H1 (cell line): ENCODE data around the gene GREB1. TPM values are rescaled to one million over a fixed set of nuclear protein-coding genes. Genes with fewer than 3 reads are reported as not detected.

Experiments used
- CTCF ChIA-PET: fragments of 300-600 bp; sonication (Branson Sonifier 250); formaldehyde crosslinking; loops from one replicate; lab custom pipeline; 2021; ENCODE audit not compliant: partially characterized antibody; lab: Charles Lee
- POLR2A ChIA-PET: fragments of 300-600 bp; sonication (Branson Sonifier 250); formaldehyde crosslinking; loops from one replicate; lab custom pipeline; 2021; ENCODE audit warnings: inconsistent platforms; ENCODE audit not compliant: partially characterized antibody; lab: Charles Lee
- DNase-seq, 2 experiments: peaks; one replicate each; pipeline versions ENCODE4 v3.0.0 to v3.0.0-alpha.2; 2010 to 2022; ENCODE audit warnings: low spot score in 2 of 2, low read depth in 1 of 2, mixed read lengths in 1 of 2
- FAIRE-seq: peaks from 2 replicates; lab custom pipeline; 2011; peaks lifted over from hg19 to GRCh38; lab: Jason Lieb, UNC
- H2AFZ ChIP-seq: 2 replicates; pipeline ENCODE4 v1.8.1; 2012; ENCODE audit warnings: low read length, inconsistent platforms
- H2AK5ac ChIP-seq: 2 replicates; pipeline ENCODE4 v1.6.1; 2013; ENCODE audit warnings: low read depth, low read length
- H2BK120ac ChIP-seq: replicated peaks from 2 replicates; pipeline ENCODE3; 2013; ENCODE audit warnings: low read depth, low read length, inconsistent platforms
- H2BK12ac ChIP-seq: 2 replicates; pipeline ENCODE4 v1.6.1; 2013; ENCODE audit warnings: low read depth, low read length
- H2BK15ac ChIP-seq: 2 replicates; pipeline ENCODE4 v1.6.1; 2013; ENCODE audit warnings: low read length
- H2BK20ac ChIP-seq: 2 replicates; pipeline ENCODE4 v1.6.1; 2013; ENCODE audit warnings: low read length
- H2BK5ac ChIP-seq: 2 replicates; pipeline ENCODE4 v1.6.1; 2013; ENCODE audit warnings: low read depth, low read length
- H3K14ac ChIP-seq: 2 replicates; pipeline ENCODE4 v1.6.1; 2013; ENCODE audit warnings: inconsistent platforms; ENCODE audit not compliant: insufficient read length
- H3K18ac ChIP-seq: 2 replicates; pipeline ENCODE4 v1.6.1; 2013; ENCODE audit warnings: low read length; ENCODE audit errors: extremely low read depth
- H3K23ac ChIP-seq: 2 replicates; pipeline ENCODE4 v1.6.1; 2013; ENCODE audit warnings: inconsistent platforms; ENCODE audit not compliant: insufficient read length
- H3K23me2 ChIP-seq: 2 replicates; pipeline ENCODE4 v1.6.1; 2013; ENCODE audit warnings: low read depth, low read length
- H3K27ac ChIP-seq: 2 replicates; pipeline ENCODE4 v1.6.1; 2011; ENCODE audit warnings: low read depth, low read length, inconsistent platforms
- H3K27me3 ChIP-seq, 4 experiments: replicated peaks in 1 of 4; 1 replicate in 1 of 4; 2 replicates in 3 of 4; pipeline versions ENCODE4 v1.6.1 to v1.8.1; 2011 to 2013; ENCODE audit warnings: low read length in 3 of 4, mild to moderate bottlenecking in 3 of 4, inconsistent platforms in 2 of 4, mixed read lengths in 2 of 4, moderate library complexity in 1 of 4; ENCODE audit not compliant: control insufficient read depth in 3 of 4, insufficient read depth in 3 of 4; ENCODE audit errors: extremely low read depth in 1 of 4
- H3K36me3 ChIP-seq, 4 experiments: 2 replicates each; pipeline versions ENCODE4 v1.6.1 to v1.8.1; 2011 to 2013; ENCODE audit warnings: mild to moderate bottlenecking in 4 of 4, low read length in 3 of 4, moderate library complexity in 2 of 4, control low read depth in 1 of 4, inconsistent platforms in 1 of 4; ENCODE audit not compliant: insufficient read depth in 4 of 4, control insufficient read depth in 2 of 4
- H3K4ac ChIP-seq: replicated peaks from 2 replicates; pipeline ENCODE3; 2013; ENCODE audit warnings: low read length, low read depth, mixed read lengths, inconsistent platforms; ENCODE audit not compliant: insufficient read length
- H3K4me1 ChIP-seq, 4 experiments: replicated peaks in 1 of 4; 1 replicate in 1 of 4; 2 replicates in 3 of 4; pipeline versions ENCODE4 v1.6.1 to v1.8.1; 2011 to 2013; ENCODE audit warnings: low read length in 3 of 4, inconsistent platforms in 2 of 4, mixed read lengths in 1 of 4; ENCODE audit not compliant: insufficient read depth in 4 of 4, control insufficient read depth in 3 of 4
- H3K4me2 ChIP-seq, 2 experiments: 2 replicates each; pipeline versions ENCODE4 v1.6.1 to v1.8.1; 2011 to 2013; ENCODE audit warnings: low read depth in 2 of 2, low read length in 2 of 2, control low read depth in 1 of 2, inconsistent platforms in 1 of 2, mild to moderate bottlenecking in 1 of 2; ENCODE audit not compliant: insufficient read depth in 1 of 2
- H3K4me3 ChIP-seq, 4 experiments: fragments of 200-600, 300-600 bp in 1 of 4; sonication (generic), shearing (Covaris generic), sonication (Bioruptor Twin) in 1 of 4; 2 replicates each; pipeline versions ENCODE4 v1.5.1 to v1.8.1; 2011 to 2016; ENCODE audit warnings: low read length in 4 of 4, low read depth in 3 of 4, control low read depth in 2 of 4, inconsistent platforms in 2 of 4, mild to moderate bottlenecking in 2 of 4, mixed read lengths in 1 of 4, moderate library complexity in 1 of 4; ENCODE audit not compliant: insufficient read depth in 2 of 4; ENCODE audit errors: extremely low read depth in 1 of 4
- H3K56ac ChIP-seq: replicated peaks from 2 replicates; pipeline ENCODE3; 2013; ENCODE audit warnings: low read depth, mild to moderate bottlenecking, mixed read lengths, low read length, inconsistent platforms; ENCODE audit not compliant: insufficient read length
- H3K79me1 ChIP-seq: 2 replicates; pipeline ENCODE4 v1.6.1; 2013; ENCODE audit warnings: low read depth, low read length, control low read depth
- H3K79me2 ChIP-seq, 2 experiments: 2 replicates each; pipeline versions ENCODE4 v1.6.1 to v1.8.1; 2012 to 2013; ENCODE audit warnings: low read length in 2 of 2, mild to moderate bottlenecking in 2 of 2, inconsistent platforms in 1 of 2; ENCODE audit not compliant: insufficient read depth in 2 of 2, control insufficient read depth in 1 of 2
- H3K9ac ChIP-seq, 4 experiments: replicated peaks in 1 of 4; 1 replicate in 1 of 4; 2 replicates in 3 of 4; pipeline versions ENCODE4 v1.6.1 to v1.8.1; 2011 to 2013; ENCODE audit warnings: low read depth in 3 of 4, low read length in 3 of 4, control low read depth in 2 of 4, mild to moderate bottlenecking in 2 of 4, moderate library complexity in 2 of 4, inconsistent platforms in 1 of 4; ENCODE audit errors: extremely low read depth in 1 of 4
- H3K9me3 ChIP-seq, 2 experiments: 2 replicates each; pipeline versions ENCODE4 v1.6.1 to v1.8.1; 2012 to 2013; ENCODE audit warnings: mild to moderate bottlenecking in 2 of 2, moderate library complexity in 2 of 2, control low read depth in 1 of 2, inconsistent platforms in 1 of 2, low read depth in 1 of 2, low read length in 1 of 2, mixed read lengths in 1 of 2; ENCODE audit not compliant: insufficient read depth in 2 of 2
- H4K20me1 ChIP-seq, 2 experiments: replicated peaks in 1 of 2; 2 replicates each; pipeline versions ENCODE3 to v1.8.1; 2011 to 2013; ENCODE audit warnings: inconsistent platforms in 2 of 2, low read length in 2 of 2, mild to moderate bottlenecking in 1 of 2; ENCODE audit not compliant: insufficient read depth in 2 of 2, control insufficient read depth in 1 of 2
- H4K5ac ChIP-seq: 2 replicates; pipeline ENCODE4 v1.6.1; 2013; ENCODE audit warnings: low read length, low read depth, mixed read lengths, inconsistent platforms; ENCODE audit not compliant: insufficient read length
- H4K8ac ChIP-seq: 2 replicates; pipeline ENCODE4 v1.8.0; 2013; ENCODE audit warnings: mild to moderate bottlenecking, moderate library complexity, low read length, inconsistent platforms; ENCODE audit not compliant: insufficient read depth; ENCODE audit errors: extremely low read depth
- H4K91ac ChIP-seq: replicated peaks from 2 replicates; pipeline ENCODE3; 2013; ENCODE audit warnings: low read length, mixed read lengths, inconsistent platforms; ENCODE audit not compliant: insufficient read length
- ATF3 ChIP-seq: IDR thresholded peaks from 2 replicates; pipeline ENCODE4 v1.6.1; 2011; ENCODE audit warnings: low read depth, mild to moderate bottlenecking, low read length; ENCODE audit not compliant: insufficient read depth
- BRCA1 ChIP-seq: IDR thresholded peaks from 2 replicates; pipeline ENCODE4 v1.6.1; 2012; ENCODE audit warnings: low read depth, low read length, improper control_type of control experiment
- CTBP2 ChIP-seq: IDR thresholded peaks from 2 replicates; pipeline ENCODE4 v1.7.0; 2011; ENCODE audit warnings: borderline replicate concordance, mild to moderate bottlenecking, moderate library complexity, mixed read lengths, low read length; ENCODE audit not compliant: insufficient read depth, insufficient read length
- EZH2 ChIP-seq: fragments of 200-600 bp; sonication (generic); IDR thresholded peaks from 2 replicates; pipeline ENCODE4 v1.7.1; 2012; ENCODE audit warnings: low read depth, mild to moderate bottlenecking, moderate library complexity, low read length, inconsistent platforms; ENCODE audit not compliant: severe bottlenecking
- HDAC6 ChIP-seq: IDR thresholded peaks from one replicate; pipeline ENCODE4 v1.7.1; 2012; ENCODE audit warnings: low read depth, mild to moderate bottlenecking, inconsistent platforms, low read length, moderate library complexity
- MAFK ChIP-seq: IDR thresholded peaks from 2 replicates; pipeline ENCODE4 v1.6.1; 2012; ENCODE audit warnings: low read depth, mild to moderate bottlenecking, improper control_type of control experiment, low read length
- MAX ChIP-seq: IDR thresholded peaks from 2 replicates; pipeline ENCODE4 v1.6.1; 2012; ENCODE audit warnings: inconsistent platforms
- PHF8 ChIP-seq: fragments of 200-600 bp; sonication (generic); conservative IDR thresholded peaks from 2 replicates; pipeline ENCODE4 v1.7.1; 2012; ENCODE audit warnings: low read depth, mild to moderate bottlenecking, inconsistent platforms, low read length, moderate library complexity
- POU5F1 ChIP-seq: IDR thresholded peaks from 2 replicates; pipeline ENCODE4 v1.6.1; 2011; ENCODE audit warnings: low read depth, mild to moderate bottlenecking, low read length, moderate library complexity
- SIX5 ChIP-seq: IDR thresholded peaks from 2 replicates; pipeline ENCODE4 v1.6.1; 2011; ENCODE audit warnings: mild to moderate bottlenecking, low read depth, low read length
- SP1 ChIP-seq: IDR thresholded peaks from 2 replicates; pipeline ENCODE4 v1.6.1; 2011; ENCODE audit warnings: low read depth, low read length
- SP2 ChIP-seq: IDR thresholded peaks from 2 replicates; pipeline ENCODE4 v1.6.1; 2012; ENCODE audit warnings: mild to moderate bottlenecking, low read length, inconsistent platforms
- TBP ChIP-seq: IDR thresholded peaks from 2 replicates; pipeline ENCODE4 v1.6.1; 2011; ENCODE audit warnings: low read depth, low read length, improper control_type of control experiment
- YY1 ChIP-seq: IDR thresholded peaks from 2 replicates; pipeline ENCODE4 v1.6.1; 2011; ENCODE audit warnings: low read depth, mild to moderate bottlenecking, low read length
- WGBS, 2 experiments: shearing (Covaris generic) in 1 of 2; methylation state at CpG; one replicate each; pipeline versions ENCODE4 v1.1.6 to v1.1.7; 2013 to 2015; ENCODE audit warnings: low lambda C conversion rate in 2 of 2, mixed read lengths in 2 of 2, inconsistent platforms in 1 of 2, low coverage in 1 of 2, missing lambda C conversion rate in 1 of 2; ENCODE audit not compliant: insufficient replicate concordance in 2 of 2, insufficient coverage in 1 of 2, insufficient read length in 1 of 2; ENCODE audit errors: extremely low coverage in 1 of 2, missing lambda C conversion rate in 1 of 2; 5-methylcytosine and 5-hydroxymethylcytosine counted together
- polyA plus RNA-seq, 7 experiments: library from polyadenylated mRNA; depleted of rRNA in 3 of 7; stranded (reverse) in 5 of 7; unstranded in 2 of 7; fragments of >200 nt in 5 of 7; fragments of 200-250 nt in 2 of 7; gene quantifications; 1 replicate in 5 of 7; 2 replicates in 1 of 7; 4 replicates in 1 of 7; pipeline versions ENCODE4 v1.2.1 to v1.2.3, GENCODE V29; 2011 to 2013; ENCODE audit warnings: missing spikeins in 2 of 7, mixed read lengths in 2 of 7
- total RNA-seq: library from RNA; stranded (reverse); fragmentation: NEBNext Ultra II Directional; extraction: Animal tissue kit (Norgen Biotek cat#: 25700); gene quantifications from 2 replicates; pipeline ENCODE4 v1.2.1, GENCODE V29; 2021

GREB1 gene
- total and polyA plus RNA-seq, 2 of the 8 experiments (the other 6 are each of a cell fraction or from before 2014, with no cell fraction given) = 7.9 to 43.4 TPM

GRCh38 chr2:11566383-11566782 is 32.5 kb downstream of the GREB1 start:
- Histone ChIP-seq H3K27me3 (no peaks in the 10 kb centered on the region), H3K14ac (no peak overlapping the region), H3K79me2 (no peaks in the 10 kb centered on the region), H2BK120ac (no peak overlapping the region), H3K9me3 (no peaks in the 10 kb centered on the region), H4K5ac (no peak overlapping the region), H3K36me3 (no peaks in the 10 kb centered on the region; a peak in 1 of 8 replicates), H4K8ac (no peak overlapping the region), H3K79me1 (peaks cover 3% of the 10 kb centered on the region; the same call in 1 of the 2 replicates), H3K4ac (no peak overlapping the region), H2BK12ac (no peak overlapping the region), H4K91ac (no peak overlapping the region), H2BK15ac (no peak overlapping the region), H3K27ac (no peak overlapping the region), H2BK20ac (no peak overlapping the region), H2AFZ (no peak overlapping the region), H3K4me3 (no peak overlapping the region), H3K23me2 (no peaks in the 10 kb centered on the region), H3K56ac (no peak overlapping the region), H2BK5ac (no peak overlapping the region), H2AK5ac (no peak overlapping the region), H3K4me1 (no peaks in the 10 kb centered on the region; a peak in 1 of 7 replicates), H3K4me2 (no peak overlapping the region), H3K18ac (no peak overlapping the region), H4K20me1 (peaks cover 0 to 6% of the 10 kb centered on the region in 2 experiments), H3K9ac (no peak overlapping the region), H3K23ac (no peak overlapping the region)
- CTCF ChIA-PET = interaction anchor here (1.2 to 21.3 kb wide), 7 partner anchors 7 to 89 kb away, joined by 4 to 275 read pairs (median 5); partner anchors contain the start of gene GREB1
- no peak for FAIRE-seq
- DNase-seq = no peak
- WGBS, 2 experiments = 93% methylated on average over 14 of the region's 14 CpGs; no CpG with 5 or more reads in 1 of the 2 experiments
- POLR2A ChIA-PET = no interaction called here
- TF ChIP-seq EZH2 = no peak
- no peak for TF ChIP-seq PHF8
- TF ChIP-seq ATF3 = no peak
- TF ChIP-seq CTBP2 = no peak
- no peak for TF ChIP-seq TBP
- no peak for TF ChIP-seq POU5F1
- no peak for TF ChIP-seq HDAC6
- no peak for TF ChIP-seq SIX5
- TF ChIP-seq SP1 = no peak
- no peak for TF ChIP-seq MAX
- TF ChIP-seq SP2 = no peak
- no peak for TF ChIP-seq YY1
- no peak for TF ChIP-seq BRCA1
- TF ChIP-seq MAFK = no peak
